GM23248 (cell line): ENCODE data around the gene FAM111A. TPM values are rescaled to one million over a fixed set of nuclear protein-coding genes. Genes with fewer than 3 reads are reported as not detected.

Experiments
- DNase-seq: peaks from one replicate; pipeline ENCODE4 v3.0.0-alpha.2; 2015
- H2AFZ ChIP-seq: fragments of 200-600 bp; sonication (generic); 2 replicates; pipeline ENCODE4 v1.6.1; 2016; ENCODE audit warnings: antibody characterized with exemption
- H3F3A ChIP-seq: fragments of 200-600 bp; sonication (generic); 2 replicates; pipeline ENCODE4 v1.6.1; 2016; ENCODE audit warnings: mild to moderate bottlenecking, antibody characterized with exemption, mixed run types; ENCODE audit not compliant: insufficient read depth
- H3K27ac ChIP-seq: fragments of 200-600 bp; sonication (generic); 2 replicates; pipeline ENCODE4 v1.5.1; 2016; ENCODE audit warnings: mild to moderate bottlenecking
- H3K27me3 ChIP-seq: fragments of 200-600 bp; sonication (generic); replicated peaks from 2 replicates; pipeline ENCODE4 v1.6.1; 2016; ENCODE audit warnings: mild to moderate bottlenecking; ENCODE audit not compliant: insufficient read depth
- H3K36me3 ChIP-seq: fragments of 200-600 bp; sonication (generic); 2 replicates; pipeline ENCODE4 v1.6.1; 2016; ENCODE audit warnings: low read depth, mild to moderate bottlenecking
- H3K4me1 ChIP-seq: fragments of 200-600 bp; sonication (generic); 2 replicates; pipeline ENCODE4 v1.6.1; 2016; ENCODE audit warnings: mild to moderate bottlenecking; ENCODE audit not compliant: insufficient read depth
- H3K4me2 ChIP-seq: fragments of 200-600 bp; sonication (generic); one replicate; pipeline ENCODE4 v1.6.1; 2016; ENCODE audit warnings: mild to moderate bottlenecking; ENCODE audit not compliant: unreplicated experiment
- H3K4me3 ChIP-seq: fragments of 200-600 bp; sonication (generic); 2 replicates; pipeline ENCODE4 v1.5.1; 2016; ENCODE audit warnings: mild to moderate bottlenecking
- H3K79me2 ChIP-seq: fragments of 200-600 bp; sonication (generic); 2 replicates; pipeline ENCODE4 v1.6.1; 2016; ENCODE audit warnings: mild to moderate bottlenecking; ENCODE audit not compliant: insufficient read depth
- H3K9ac ChIP-seq: fragments of 200-600 bp; sonication (generic); 2 replicates; pipeline ENCODE4 v1.6.1; 2016; ENCODE audit warnings: mild to moderate bottlenecking
- H3K9me2 ChIP-seq: fragments of 200-600 bp; sonication (generic); 2 replicates; pipeline ENCODE4 v1.6.1; 2016; ENCODE audit warnings: mixed run types, mild to moderate bottlenecking, moderate library complexity; ENCODE audit not compliant: insufficient read depth
- H3K9me3 ChIP-seq: fragments of 200-600 bp; sonication (generic); one replicate; pipeline ENCODE4 v1.6.1; 2017; ENCODE audit warnings: low read depth
- H4K20me1 ChIP-seq: fragments of 200-600 bp; sonication (generic); 2 replicates; pipeline ENCODE4 v1.6.0; 2016; ENCODE audit not compliant: insufficient read depth
- EZH2 ChIP-seq: fragments of 200-600 bp; sonication (generic); IDR thresholded peaks from 2 replicates; pipeline ENCODE4 v1.6.1; 2018; ENCODE audit warnings: antibody characterized with exemption, mild to moderate bottlenecking; ENCODE audit not compliant: insufficient read depth, poor library complexity, severe bottlenecking
- EZH2phosphoT487 ChIP-seq: fragments of 200-600 bp; sonication (generic); IDR thresholded peaks from 2 replicates; pipeline ENCODE4 v1.6.1; 2018; ENCODE audit warnings: antibody characterized with exemption, moderate library complexity, mild to moderate bottlenecking, low read depth; ENCODE audit not compliant: insufficient read depth
- WGBS, 2 experiments: methylation state at CpG; one replicate each; pipeline ENCODE4 v1.1.6; 2015 to 2017; ENCODE audit warnings: low lambda C conversion rate in 2 of 2, low coverage in 1 of 2; ENCODE audit errors: missing lambda C conversion rate in 2 of 2; 5-methylcytosine and 5-hydroxymethylcytosine counted together
- in situ Hi-C: fragments of 300-500 bp; cut with MboI; formaldehyde crosslinking; loops from 2 replicates; pipeline ENCODE4 v1.15.0; 2020
- polyA plus RNA-seq: library from polyadenylated mRNA; unstranded; fragments of >200 nt; fragmentation: Nextera tagmentation; extraction: Ambion mirVana; gene quantifications from 2 replicates; pipeline ENCODE4 v1.2.1, GENCODE V29; 2016
- total RNA-seq: library from RNA; depleted of rRNA; stranded (reverse); fragments of >200 nt; shearing (Covaris generic); gene quantifications from 2 replicates; pipeline ENCODE4 v1.2.3, GENCODE V29; 2014

Gene FAM111A
- total and polyA plus RNA-seq, 2 experiments from 2014 or later: 31.6 to 32.3 TPM

DNA sequence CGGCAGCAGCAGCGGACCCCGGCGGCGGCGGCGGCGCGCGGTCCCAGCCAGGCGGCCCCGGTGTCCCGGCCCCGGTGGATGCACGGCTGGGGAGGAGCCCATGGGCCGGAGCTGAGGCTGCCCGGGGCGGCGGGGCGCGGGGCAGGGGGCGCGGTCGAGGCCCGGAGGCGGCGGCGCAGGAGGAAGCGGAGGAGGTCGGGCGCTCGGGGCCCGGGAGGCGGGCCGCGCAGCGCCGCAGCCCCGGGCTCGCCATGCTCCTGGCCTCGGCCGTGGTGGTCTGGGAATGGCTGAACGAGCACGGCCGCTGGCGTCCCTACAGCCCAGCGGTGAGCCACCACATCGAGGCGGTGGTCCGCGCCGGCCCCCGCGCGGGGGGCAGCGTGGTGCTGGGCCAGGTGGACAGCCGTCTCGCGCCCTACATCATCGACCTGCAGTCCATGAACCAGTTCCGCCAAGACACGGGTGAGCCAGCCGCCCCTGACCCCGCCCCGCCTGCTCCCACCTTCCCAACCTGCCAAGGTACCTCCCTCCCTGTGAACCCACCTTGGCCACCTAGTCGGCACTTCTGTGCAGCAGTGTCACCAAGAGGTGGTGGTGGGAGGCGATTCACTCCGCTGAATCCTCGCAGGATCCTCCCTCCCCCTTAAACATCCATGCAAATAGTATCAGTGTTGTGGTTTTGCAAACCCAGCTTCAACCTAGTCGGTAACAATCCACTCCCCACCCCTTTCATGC lies 29.9 kb downstream of the FAM111A start:
- H3F3A ChIP-seq: 0 out of 2 replicates have a peak, but pooled peaks cover 7% of the 10 kb centered on the region
- no peak overlapping the region for H3K9ac ChIP-seq
- no peaks in the 10 kb centered on the region for H3K79me2 ChIP-seq
- peak overlapping the region; percentile 93 for H3K4me2 ChIP-seq
- 2 to 4% methylated on average over 17 to 27 of the region's 70 CpGs for WGBS, 2 experiments
- no peaks in the 10 kb centered on the region for H3K9me3 ChIP-seq
- TF ChIP-seq EZH2: no peak
- TF ChIP-seq EZH2phosphoT487: no peak
- peak overlapping the region; percentile 74 for H3K4me3 ChIP-seq
- peak overlapping the region; percentile 81 for H2AFZ ChIP-seq
- H4K20me1 ChIP-seq: no peaks in the 10 kb centered on the region
- in situ Hi-C loops: no loop called here
- H3K27ac ChIP-seq: no peak overlapping the region
- peak; percentile 42 for DNase-seq
- no peaks in the 10 kb centered on the region for H3K9me2 ChIP-seq
- peaks cover 14% of the 10 kb centered on the region; the same call in 1 of the 2 replicates for H3K27me3 ChIP-seq
- H3K36me3 ChIP-seq: no peaks in the 10 kb centered on the region
- peaks cover 12% of the 10 kb centered on the region for H3K4me1 ChIP-seq

DNA sequence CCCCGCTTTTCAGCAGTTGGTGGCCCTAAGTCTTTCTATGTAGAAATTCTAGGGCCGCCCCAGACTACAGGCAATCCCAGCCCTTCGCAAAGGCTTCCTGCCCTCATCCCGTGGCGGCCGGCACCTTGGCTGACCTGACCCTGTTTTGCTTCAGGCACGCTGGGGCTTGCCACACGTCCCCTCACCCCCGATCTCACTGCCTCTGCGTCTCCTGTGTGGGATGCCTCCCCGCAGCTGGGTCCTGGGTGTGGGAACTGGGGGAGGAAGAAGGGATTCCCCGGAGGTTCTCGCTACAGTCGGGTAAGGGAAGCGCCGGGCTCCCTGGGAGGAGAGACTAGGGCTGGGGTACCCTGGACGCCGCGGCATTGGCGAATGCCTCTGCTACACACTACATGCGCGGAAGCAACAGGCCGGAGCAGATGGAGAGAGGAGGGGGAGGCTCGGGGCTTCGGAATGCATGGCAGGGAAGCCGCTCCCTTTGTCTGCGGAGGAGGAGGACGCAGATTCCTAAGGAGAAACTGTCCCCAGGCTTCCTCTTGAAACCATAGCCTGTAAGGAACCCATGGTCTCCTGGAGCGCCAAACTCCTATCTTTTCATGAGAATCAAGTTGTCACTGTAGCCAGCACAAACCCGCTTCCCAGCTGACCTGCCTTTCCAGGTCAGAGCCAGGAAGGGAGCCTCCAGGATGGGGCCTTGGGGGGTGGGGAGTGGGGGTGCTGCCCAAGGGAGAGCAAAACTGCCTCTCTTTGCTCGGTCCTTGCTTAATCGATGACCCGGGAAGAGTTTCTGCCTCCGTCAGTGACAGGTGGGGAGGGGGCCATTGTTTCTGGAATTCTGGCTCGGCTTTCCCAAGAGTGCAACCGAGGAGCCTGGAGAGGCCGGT lies 30.7 kb downstream of the FAM111A start:
- H4K20me1 ChIP-seq: no peaks in the 10 kb centered on the region
- H3F3A ChIP-seq: 0 out of 2 replicates have a peak, but pooled peaks cover 7% of the 10 kb centered on the region
- H3K9me3 ChIP-seq: no peaks in the 10 kb centered on the region
- H3K27ac ChIP-seq: no peak overlapping the region
- H3K4me2 ChIP-seq: peak overlapping the region; percentile 93
- peaks cover 12% of the 10 kb centered on the region for H3K4me1 ChIP-seq
- no peaks in the 10 kb centered on the region for H3K36me3 ChIP-seq
- 0 out of 2 replicates have a peak, but pooled peaks cover 9% of the 10 kb centered on the region for H3K27me3 ChIP-seq
- no peaks in the 10 kb centered on the region for H3K79me2 ChIP-seq
- no peak overlapping the region for H3K9ac ChIP-seq
- no peaks in the 10 kb centered on the region for H3K9me2 ChIP-seq
- peak overlapping the region; percentile 74 for H3K4me3 ChIP-seq
- peak; percentile 84 for TF ChIP-seq EZH2
- TF ChIP-seq EZH2phosphoT487: no peak
- H2AFZ ChIP-seq: peak overlapping the region; percentile 69
- 4 to 6% methylated on average over 35 to 37 of the region's 37 CpGs for WGBS, 2 experiments
- DNase-seq: peak; percentile 49
- in situ Hi-C loops: no loop called here

DNA sequence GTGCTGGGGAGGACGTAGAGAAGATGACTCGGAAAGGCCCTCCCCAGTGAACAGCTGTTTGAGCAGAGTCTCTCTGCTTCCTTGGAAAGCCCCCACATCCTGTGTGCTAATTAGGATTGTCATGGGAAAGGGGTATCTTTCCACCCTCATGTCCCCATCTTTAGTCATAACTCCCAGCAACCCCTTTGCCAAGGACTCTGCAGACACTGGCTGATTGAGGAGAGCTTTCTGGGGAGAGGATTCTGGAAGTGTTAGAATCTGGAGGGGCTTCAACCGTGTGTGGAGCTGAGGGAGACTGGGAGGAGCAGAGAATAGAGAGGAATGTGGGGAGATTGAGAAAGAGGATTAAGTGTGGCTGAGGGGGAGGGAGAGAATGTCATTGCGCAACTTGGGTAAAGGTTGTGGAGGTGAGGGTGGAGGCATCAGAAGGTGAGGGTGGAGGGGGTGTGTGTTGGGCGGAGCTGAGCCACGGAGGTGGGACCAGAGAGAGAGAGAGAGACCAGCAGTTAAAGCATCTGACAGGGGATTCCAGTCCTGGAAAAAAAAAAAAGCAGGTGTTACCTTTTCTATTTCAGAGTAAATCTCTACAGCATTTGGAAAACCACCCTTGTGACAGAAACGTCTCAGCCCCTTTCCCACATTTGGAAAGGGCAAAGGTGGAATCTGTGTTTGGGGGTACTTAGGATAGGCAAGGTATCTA lies 31.5 kb downstream of the FAM111A start:
- H3K27me3 ChIP-seq: 0 out of 2 replicates have a peak, but pooled peaks cover 9% of the 10 kb centered on the region
- in situ Hi-C loops: no loop called here
- TF ChIP-seq EZH2phosphoT487 (no peak), EZH2 (no peak)
- WGBS, 2 experiments: 31 to 41% methylated on average over 5 to 7 of the region's 7 CpGs
- no peak overlapping the region for H3K27ac ChIP-seq
- no peaks in the 10 kb centered on the region for H3K79me2 ChIP-seq
- peak; percentile 23 for DNase-seq
- no peak overlapping the region; the same call in 1 of the 2 replicates for H2AFZ ChIP-seq
- H3K9me2 ChIP-seq: no peaks in the 10 kb centered on the region
- no peak overlapping the region for H3K4me3 ChIP-seq
- no peaks in the 10 kb centered on the region for H3K36me3 ChIP-seq
- H4K20me1 ChIP-seq: no peaks in the 10 kb centered on the region
- peaks cover 12% of the 10 kb centered on the region for H3K4me1 ChIP-seq
- H3K4me2 ChIP-seq: peak overlapping the region; percentile 93
- 0 out of 2 replicates have a peak, but pooled peaks cover 7% of the 10 kb centered on the region for H3F3A ChIP-seq
- no peak overlapping the region for H3K9ac ChIP-seq
- H3K9me3 ChIP-seq: no peaks in the 10 kb centered on the region

DNA sequence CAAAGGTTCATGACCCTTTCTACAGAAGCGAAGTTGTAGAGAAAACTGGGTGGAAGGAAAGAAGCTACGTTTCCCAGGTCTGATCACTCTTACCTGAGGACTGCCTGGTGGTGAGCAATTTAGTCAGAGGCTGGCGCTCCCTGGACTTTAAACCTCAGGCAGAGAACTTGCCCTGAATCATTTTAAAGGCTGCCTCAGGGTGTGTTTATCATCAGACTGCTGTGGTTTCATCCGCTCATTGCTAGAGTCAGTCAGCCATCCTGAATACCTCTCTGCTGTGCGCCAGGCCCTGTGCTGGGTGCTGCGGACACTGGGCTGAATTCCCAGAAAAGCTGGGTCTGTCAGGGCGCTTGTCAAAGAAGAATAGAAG lies 32.0 kb downstream of the FAM111A start:
- no peak overlapping the region for H3K4me2 ChIP-seq
- no peak overlapping the region for H2AFZ ChIP-seq
- H3K36me3 ChIP-seq: no peaks in the 10 kb centered on the region
- no peaks in the 10 kb centered on the region for H4K20me1 ChIP-seq
- DNase-seq: peak; percentile 65
- no peak overlapping the region for H3K27ac ChIP-seq
- no peak overlapping the region for H3K9ac ChIP-seq
- in situ Hi-C loops: loop anchor here (25.0 kb wide), 1 partner anchor 513 kb away; no protein-coding TSS in a partner anchor
- 0 out of 2 replicates have a peak, but pooled peaks cover 7% of the 10 kb centered on the region for H3F3A ChIP-seq
- peaks cover 12% of the 10 kb centered on the region for H3K4me1 ChIP-seq
- 0 out of 2 replicates have a peak, but pooled peaks cover 6% of the 10 kb centered on the region for H3K27me3 ChIP-seq
- no peaks in the 10 kb centered on the region for H3K9me3 ChIP-seq
- 82 to 88% methylated on average over 7 of the region's 7 CpGs for WGBS, 2 experiments
- H3K9me2 ChIP-seq: no peaks in the 10 kb centered on the region
- TF ChIP-seq EZH2phosphoT487 (no peak), EZH2 (no peak)
- no peak overlapping the region for H3K4me3 ChIP-seq
- H3K79me2 ChIP-seq: no peaks in the 10 kb centered on the region
